T-helper 1 cell treated with Interleukin-12 subunit alpha and Interleukin-12 subunit beta and Interleukin-4 antibody, amounts not matched to agents 30 ng/mL and 1 ng/mL, for 36 hours (primary cell): ENCODE data around the gene MB. TPM values are rescaled to one million over a fixed set of nuclear protein-coding genes. Genes with fewer than 3 reads are reported as not detected.
"Not testable (repeated sequence)": the region's sequence is repeated elsewhere in the genome, so short reads cannot be mapped to it uniquely, and the experiment has no call there.

Experiments
- intact Hi-C: fragments of 100-400 bp; cut with micrococcal nuclease; formaldehyde crosslinking; loops from one replicate; pipeline ENCODE4 v1.15.1; 2024
- total RNA-seq: library from RNA; stranded (reverse); gene quantifications from 2 replicates; pipeline ENCODE4 v1.2.3, GENCODE V29; 2022

The MB gene
- total RNA-seq = 0.61 and 0.80 TPM in 2 replicates

- intact Hi-C loops = no loop called here
These were observed at the start of gene MB for GRCh38 chr22:35617137-35617755. Gene MB, minus strand, starts transcription at chr22:35617329. Its CDS starts 72 bp downstream, at chr22:35617257.

GRCh38 chr22:35666699-35667098 is 49.6 kb upstream of the MB start:
- intact Hi-C loops = not testable (repeated sequence)

- intact Hi-C loops = no loop called here
These were observed 47.9 kb upstream of the MB start for GRCh38 chr22:35664955-35665587.

GRCh38 chr22:35663371-35663770 is 46.2 kb upstream of the MB start:
- intact Hi-C loops = no loop called here

- intact Hi-C loops = no loop called here
These were observed 45.8 kb upstream of the MB start for GRCh38 chr22:35662914-35663313.

- intact Hi-C loops = no loop called here
These were observed 44.3 kb upstream of the MB start for GRCh38 chr22:35661464-35661863.

- intact Hi-C loops = loop anchor here (1.0 kb wide), 1 partner anchor 12 kb away; the partner anchor contains the start of gene APOL6
These were observed 43.4 kb upstream of the MB start for GRCh38 chr22:35660291-35661127.

- intact Hi-C loops = no loop called here
These were observed 40.6 kb upstream of the MB start for GRCh38 chr22:35657571-35658312.

- intact Hi-C loops = no loop called here
These were observed 39.2 kb upstream of the MB start for GRCh38 chr22:35656284-35656752.

- intact Hi-C loops = no loop called here
These were observed 36.7 kb upstream of the MB start for GRCh38 chr22:35653824-35654223.

GRCh38 chr22:35651085-35651484 is 34.0 kb upstream of the MB start:
- intact Hi-C loops = no loop called here

GRCh38 chr22:35649636-35650250 is 32.6 kb upstream of the MB start:
- intact Hi-C loops = loop anchor here (2.0 to 5.0 kb wide), 4 partner anchors 349 to 513 kb away; partner anchors contain the start of genes APOL3 and RBFOX2

GRCh38 chr22:35649026-35649553 is 32.0 kb upstream of the MB start:
- intact Hi-C loops = loop anchor here (2.0 to 5.0 kb wide), 4 partner anchors 348 to 513 kb away; partner anchors contain the start of genes APOL3 and RBFOX2

GRCh38 chr22:35648066-35649025 is 31.2 kb upstream of the MB start, which contains the start of gene APOL6:
Gene APOL6, plus strand, starts transcription at chr22:35648446. Its CDS starts 7,980 bp downstream, at chr22:35656426.
- intact Hi-C loops = loop anchor here (1.0 to 5.0 kb wide), 10 partner anchors 12 to 591 kb away; partner anchors contain the start of genes APOL2, APOL3 and RBFOX2

- intact Hi-C loops = loop anchor here (5.0 kb wide), 3 partner anchors 382 to 517 kb away; partner anchors contain the start of genes APOL3 and RBFOX2
These were observed 28.5 kb upstream of the MB start for GRCh38 chr22:35645646-35646045.

GRCh38 chr22:35643991-35644390 is 26.9 kb upstream of the MB start:
- intact Hi-C loops = no loop called here

- intact Hi-C loops = no loop called here
These were observed 25.2 kb upstream of the MB start for GRCh38 chr22:35642305-35642741.

- intact Hi-C loops = no loop called here
These were observed 24.5 kb upstream of the MB start for GRCh38 chr22:35641494-35642120.
